NCI-H774 (cell line): ENCODE data around the gene LAMA4.

ENCODE experiments used
- DNase-seq: peaks from one replicate; lab custom pipeline; 2025; lab: John Stamatoyannopoulos, UW

The LAMA4 gene

DNA sequence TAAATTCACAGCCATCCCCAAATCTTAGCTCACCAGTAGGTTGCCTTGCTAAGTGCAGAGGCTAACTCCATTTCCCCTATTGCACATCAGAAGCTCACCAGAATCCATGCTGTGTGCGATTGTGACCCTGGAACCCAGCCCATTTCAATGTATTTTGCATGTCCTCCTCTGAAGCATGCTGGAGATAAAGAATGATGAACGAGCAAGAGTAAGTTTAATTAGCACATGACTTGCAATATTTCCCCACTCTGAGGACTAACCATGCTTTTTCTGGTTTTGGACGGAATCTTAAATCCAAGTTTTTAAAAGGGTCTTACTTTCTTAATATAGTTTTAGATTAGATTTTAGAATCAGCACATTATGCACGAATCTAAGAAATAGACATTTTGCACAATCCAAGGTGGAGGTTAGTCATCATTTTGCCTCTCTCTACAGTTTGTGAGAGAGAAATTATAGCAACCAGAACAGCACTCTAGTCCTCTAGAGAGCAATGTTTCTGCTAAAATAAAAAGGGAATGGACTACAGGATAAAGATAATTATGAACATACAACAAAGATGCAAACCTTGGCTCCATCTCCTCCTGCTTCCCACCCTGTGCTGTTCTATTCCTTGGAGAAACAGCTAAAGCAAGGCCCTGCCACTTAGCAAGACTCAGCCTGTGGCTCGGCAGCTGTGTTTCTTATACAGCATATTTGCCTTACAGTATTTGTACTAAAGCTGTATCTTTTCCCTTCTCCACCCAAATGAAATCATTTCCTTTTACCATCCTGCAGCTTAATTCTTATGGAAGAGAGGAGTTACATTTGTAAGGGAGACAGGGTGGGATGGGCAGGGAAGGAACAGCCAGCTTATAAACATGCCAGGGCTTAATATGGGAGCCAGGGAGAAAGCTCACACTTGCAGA is 24.9 kb upstream of the LAMA4 start:
- DNase-seq = no peak

GRCh38 chr6:112275365-112275764 is 21.0 kb upstream of the LAMA4 start:
- no peak for DNase-seq

GRCh38 chr6:112274774-112275173 is 20.4 kb upstream of the LAMA4 start:
- no peak for DNase-seq

- no peak for DNase-seq
These were observed 18.4 kb upstream of the LAMA4 start for GRCh38 chr6:112272799-112273198.

DNA sequence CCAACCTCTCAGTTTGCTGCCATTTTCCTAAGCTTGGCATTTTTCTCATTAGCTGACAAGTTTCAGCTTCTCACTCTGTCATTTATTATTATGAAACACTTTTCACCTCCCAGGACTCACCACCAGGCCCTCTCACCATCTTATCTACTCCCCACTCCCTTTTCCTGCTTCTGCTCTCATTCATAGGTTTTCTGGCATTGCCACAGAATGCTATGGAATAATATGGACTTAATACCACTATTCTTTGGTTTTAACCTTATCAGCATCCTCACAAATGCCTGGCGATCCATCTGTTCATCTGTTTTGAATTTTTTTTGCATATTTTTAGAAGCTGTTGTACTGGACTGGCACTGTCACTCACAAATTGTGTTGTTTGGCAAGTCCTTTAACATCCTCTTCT is 16.4 kb upstream of the LAMA4 start:
- DNase-seq = no peak

DNA sequence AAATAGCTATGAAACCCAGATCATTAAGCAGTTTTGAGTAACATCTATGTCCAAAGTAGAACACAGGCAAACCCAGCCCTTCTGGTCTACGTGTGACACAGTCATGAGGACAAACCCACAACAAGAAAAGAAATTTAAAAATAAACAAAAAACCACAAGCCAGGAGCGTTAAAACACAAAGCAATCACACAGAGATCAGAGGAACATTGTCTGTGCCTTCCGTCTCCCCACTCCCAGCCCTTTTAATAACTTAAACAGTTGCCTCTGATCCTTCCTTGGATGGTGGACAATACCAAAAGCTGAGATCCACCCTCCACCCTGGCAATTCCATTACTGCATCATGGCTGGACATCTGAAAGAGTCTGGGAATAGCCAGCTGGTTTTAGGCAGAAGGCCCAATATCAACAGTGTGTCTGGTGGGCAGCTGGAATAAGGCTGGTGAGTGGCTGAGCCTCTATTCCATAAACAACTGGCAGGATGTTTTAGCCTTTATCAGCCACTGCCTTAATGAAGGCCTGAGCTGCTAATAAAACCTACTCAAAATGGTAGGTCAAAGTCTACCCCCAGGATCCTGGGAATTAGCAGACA is 15.7 kb upstream of the LAMA4 start:
- DNase-seq = no peak

GRCh38 chr6:112269114-112269513 is 14.7 kb upstream of the LAMA4 start:
- DNase-seq = no peak

- no peak for DNase-seq
These were observed 14.3 kb upstream of the LAMA4 start for GRCh38 chr6:112268654-112269053.

DNA sequence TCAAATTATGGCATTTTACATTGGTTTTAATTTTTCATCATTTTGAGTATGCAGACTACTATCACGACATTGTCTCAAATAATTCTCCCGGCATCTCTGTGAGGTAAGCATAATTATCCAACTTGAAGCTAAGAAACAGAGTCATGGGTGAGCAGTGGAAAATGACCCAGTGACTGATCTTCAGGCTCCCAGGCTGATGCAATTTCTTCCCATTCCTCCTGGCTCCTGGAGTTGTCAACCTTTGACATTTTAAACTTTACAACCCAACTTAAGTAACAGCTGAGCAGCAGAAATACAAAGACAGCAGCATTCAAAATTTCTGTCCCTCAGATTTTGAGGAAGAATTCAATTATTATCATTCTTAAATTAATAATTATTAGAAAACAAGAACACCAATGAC is 13.7 kb upstream of the LAMA4 start:
- DNase-seq = no peak

DNA sequence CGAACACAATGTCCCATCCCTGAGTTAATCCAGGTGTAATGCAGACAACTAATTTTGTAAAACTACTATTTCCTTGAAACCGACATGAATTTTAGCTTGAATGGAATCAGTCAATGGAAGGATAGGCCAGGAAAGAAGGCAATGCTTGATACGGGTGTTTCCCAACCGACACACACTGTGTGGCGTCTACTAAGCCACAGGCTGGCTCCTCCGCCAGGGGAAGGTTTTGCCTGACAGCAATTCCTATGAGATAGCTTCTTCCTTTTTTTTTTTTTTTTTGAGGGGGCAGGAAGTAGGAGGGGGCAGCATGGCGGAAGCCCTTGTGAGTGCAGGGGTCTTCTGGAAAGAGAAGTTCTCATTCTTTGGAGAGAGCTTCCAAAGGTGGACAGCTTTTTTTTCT is 12.0 kb upstream of the LAMA4 start:
- DNase-seq = no peak

DNA sequence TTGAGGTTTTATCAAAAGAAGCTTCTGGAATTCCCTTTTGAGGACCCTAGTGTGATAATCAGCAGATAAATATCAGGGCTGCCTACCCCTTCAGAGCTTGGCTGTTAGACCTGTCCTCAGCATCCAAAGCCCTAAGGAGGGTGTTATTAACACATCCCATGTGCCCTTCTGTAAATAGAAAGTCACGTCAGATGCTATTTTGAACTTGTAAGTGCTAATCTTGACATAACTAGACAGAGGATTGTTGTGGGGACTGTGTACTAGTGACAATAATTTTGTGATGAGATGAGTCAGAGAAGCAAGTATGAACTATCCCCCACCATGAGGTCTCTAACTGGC is 4.9 kb upstream of the LAMA4 start:
- DNase-seq = no peak

GRCh38 chr6:112258642-112259336 is 4.4 kb upstream of the LAMA4 start:
- no peak for DNase-seq

DNA sequence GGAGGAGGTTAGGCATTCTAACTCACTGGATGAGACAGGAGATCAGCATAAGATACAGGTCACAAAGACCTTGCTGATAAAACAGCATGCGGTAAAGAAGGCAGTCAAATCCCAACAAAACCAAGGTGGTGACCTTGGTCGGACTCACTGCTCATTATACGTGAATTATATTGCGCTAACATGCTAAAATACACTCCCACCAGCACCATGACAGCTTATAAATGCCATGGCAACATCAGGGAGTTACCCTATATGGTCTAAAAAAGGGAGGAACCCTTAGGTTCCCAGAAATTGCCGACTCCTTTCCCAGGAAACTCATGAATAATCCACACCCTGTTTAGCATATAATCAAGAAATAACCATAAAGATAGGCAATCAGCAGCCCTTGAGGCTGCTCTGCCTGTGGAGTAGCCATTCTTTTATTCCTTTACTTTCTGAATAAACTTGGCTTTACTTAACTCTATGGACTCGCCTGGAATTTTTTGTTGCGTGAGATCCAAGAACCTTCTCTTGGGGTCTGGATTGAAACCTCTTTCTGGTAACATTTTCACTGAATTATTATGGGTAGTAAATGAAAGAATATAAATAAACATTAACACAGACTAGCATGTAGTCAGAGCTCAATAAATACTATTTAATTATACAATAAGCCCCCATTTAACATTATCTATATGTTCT is 3.0 kb upstream of the LAMA4 start:
- no peak for DNase-seq

DNA sequence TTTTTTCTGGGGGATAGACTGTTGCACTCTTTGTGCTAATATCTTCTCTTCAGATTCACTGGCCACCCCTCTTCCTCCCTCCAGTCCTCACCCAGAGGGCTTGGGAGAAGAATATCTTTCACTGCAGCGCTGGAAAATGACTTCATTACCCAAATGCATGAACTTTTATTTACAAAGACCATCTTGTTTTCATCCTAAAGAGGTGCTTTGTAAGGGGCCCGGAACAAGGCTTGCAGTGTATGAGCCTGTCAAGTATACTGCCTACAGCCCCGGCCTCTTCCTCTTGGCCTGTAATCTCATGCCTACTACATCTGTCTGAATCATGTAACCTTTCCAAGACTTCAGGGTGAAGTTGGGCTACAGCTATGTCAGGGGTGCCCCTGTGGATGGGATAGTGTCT is 554 bp upstream of the LAMA4 start:
- no peak for DNase-seq

DNA sequence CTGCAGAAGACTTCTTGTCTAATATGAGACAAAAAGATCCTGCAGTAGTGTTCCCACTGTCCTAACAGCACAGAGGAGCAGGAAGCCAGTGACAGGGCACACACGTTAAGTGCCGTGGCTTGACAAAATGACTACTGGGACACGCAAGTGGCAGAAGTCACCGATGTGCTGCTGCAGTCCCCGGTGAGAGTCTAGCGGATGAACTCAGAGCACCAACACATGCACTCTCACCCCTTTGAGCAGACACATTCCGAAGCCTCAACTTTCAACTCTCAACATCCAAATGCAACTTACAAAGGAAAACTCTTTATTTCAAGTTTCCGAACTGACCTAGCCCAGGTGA is 898 bp downstream of the LAMA4 start:
- DNase-seq = peak; percentile 20

DNA sequence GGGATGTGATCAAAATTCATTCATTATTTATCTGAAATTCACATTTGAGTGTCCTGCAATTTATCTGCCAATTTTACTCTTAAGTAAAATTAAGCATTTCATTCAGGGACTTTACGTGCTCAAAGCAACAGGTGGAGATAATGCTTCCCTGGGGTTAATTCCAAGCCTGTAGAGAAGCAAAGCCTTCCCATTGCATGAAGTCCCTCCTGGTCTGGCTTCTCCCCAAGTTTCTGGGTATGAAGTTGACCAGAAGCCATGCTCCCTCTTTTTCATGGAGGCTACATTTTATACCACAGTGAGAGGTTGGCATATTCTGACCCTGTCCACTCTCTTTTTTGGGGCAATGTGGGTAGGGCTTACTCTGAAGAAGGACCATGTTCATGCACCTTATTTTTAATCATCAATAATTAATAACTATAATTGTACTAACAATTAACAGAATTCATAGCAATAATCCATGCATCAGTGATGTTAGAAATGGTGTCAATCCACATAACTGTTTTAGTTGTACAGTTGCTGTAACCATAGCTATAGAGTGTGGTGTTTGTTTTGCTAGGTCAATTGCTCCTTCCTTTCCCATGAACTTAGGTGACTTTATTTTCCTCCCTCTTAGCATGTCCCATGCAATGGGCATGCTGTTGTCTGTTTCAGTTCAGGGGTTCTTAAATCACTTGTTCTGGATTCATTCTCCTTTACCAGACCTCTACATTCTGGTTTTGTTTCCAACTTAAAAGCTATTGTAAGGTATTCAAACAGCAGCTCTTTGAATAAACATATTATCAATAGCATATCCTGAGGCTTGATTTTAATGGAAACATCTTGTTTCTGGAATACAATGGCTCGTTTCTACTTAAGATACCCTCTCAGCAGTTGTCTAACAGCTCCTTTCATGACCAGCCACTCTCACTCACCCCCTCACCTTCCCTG is 1.5 kb downstream of the LAMA4 start:
- no peak for DNase-seq

- DNase-seq = no peak
These were observed 3.0 kb downstream of the LAMA4 start for GRCh38 chr6:112251171-112251875.

GRCh38 chr6:112249489-112249888 is 4.9 kb downstream of the LAMA4 start:
- no peak for DNase-seq

DNA sequence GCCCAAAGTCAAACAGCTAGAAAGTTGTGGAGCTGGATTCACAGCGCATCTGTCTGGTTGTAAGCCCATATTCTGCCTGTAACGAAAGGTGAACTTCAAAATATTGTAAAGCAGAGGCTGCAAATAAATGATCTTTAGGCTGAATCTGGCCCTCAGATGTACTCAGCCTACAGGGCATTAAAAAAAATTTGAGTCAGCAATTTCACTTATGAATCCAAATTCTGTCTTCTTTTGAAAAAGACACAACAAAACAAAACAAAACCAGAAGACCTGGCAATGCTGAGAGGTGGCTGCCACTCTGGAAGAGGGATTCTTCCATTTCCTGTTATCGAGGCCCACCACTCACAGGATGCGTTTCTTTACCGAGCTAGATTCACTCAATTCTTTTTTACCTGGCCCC is 7.1 kb downstream of the LAMA4 start:
- no peak for DNase-seq

DNA sequence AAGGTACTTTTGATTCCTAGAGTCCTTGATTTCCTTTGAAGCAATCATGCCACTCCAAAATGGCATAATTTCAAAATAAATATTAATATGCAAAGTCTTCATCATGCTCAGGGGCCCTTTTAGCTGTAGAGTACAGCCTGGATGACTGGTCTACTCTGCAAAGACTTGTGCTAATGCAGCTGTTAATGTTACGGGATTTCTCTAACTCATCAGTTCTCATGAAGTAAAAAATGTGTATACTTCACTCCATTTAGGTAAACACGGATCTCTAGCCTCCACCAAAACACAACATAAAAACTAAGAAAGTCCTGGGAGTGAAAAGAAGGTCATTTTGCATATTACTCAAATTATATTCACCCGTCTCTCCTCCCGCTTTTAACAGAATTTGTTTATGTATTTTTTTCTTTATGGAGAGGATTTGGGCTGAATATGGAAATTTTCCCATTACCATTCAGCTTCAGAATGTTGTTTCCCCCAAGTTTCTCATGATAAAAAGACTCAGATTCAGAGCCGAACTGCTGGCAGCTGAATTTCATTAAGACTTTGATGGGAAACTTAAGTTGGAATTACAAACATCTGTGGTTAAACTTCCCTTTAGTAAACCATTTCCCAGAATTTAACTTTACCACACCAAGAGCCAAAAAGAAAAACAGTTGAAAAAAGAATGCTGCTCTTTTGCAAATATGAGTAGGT is 8.7 kb downstream of the LAMA4 start:
- no peak for DNase-seq
